Suprapubic skin (tissue), 4 donors: ENCODE results near the gene PADI4. TPM values are rescaled to one million over a fixed set of nuclear protein-coding genes. Genes with fewer than 3 reads are reported as not detected.

Source experiments
- DNase-seq, 2 donors: peaks; one replicate each; pipeline ENCODE4 v3.0.0-alpha.2; 2019; ENCODE audit warnings: low spot score in 2 of 2
- H3K27ac ChIP-seq: fragments of 200-600 bp; sonication (generic); one replicate; pipeline ENCODE4 v1.5.1; 2019
- H3K27me3 ChIP-seq: fragments of 200-600 bp; sonication (generic); one replicate; pipeline ENCODE4 v1.5.1; 2019
- H3K36me3 ChIP-seq: fragments of 200-600 bp; sonication (generic); one replicate; pipeline ENCODE4 v1.5.1; 2019
- H3K4me1 ChIP-seq: fragments of 200-600 bp; sonication (generic); one replicate; pipeline ENCODE4 v1.5.1; 2019
- H3K4me3 ChIP-seq: fragments of 200-600 bp; sonication (generic); one replicate; pipeline ENCODE4 v1.5.1; 2019; ENCODE audit warnings: mild to moderate bottlenecking
- H3K9me3 ChIP-seq: fragments of 200-600 bp; sonication (generic); one replicate; pipeline ENCODE4 v1.5.1; 2019
- EP300 ChIP-seq: sonication (generic); formaldehyde crosslinking; IDR thresholded peaks from one replicate; pipeline ENCODE4 v1.6.1; 2017; ENCODE audit warnings: antibody characterized with exemption
- POLR2A ChIP-seq, 2 donors: fragments of 450-650 bp; IDR thresholded peaks; one replicate each; pipeline ENCODE4 v1.6.1; 2017; ENCODE audit warnings: antibody characterized with exemption in 2 of 2, mild to moderate bottlenecking in 2 of 2, moderate library complexity in 2 of 2
- POLR2AphosphoS5 ChIP-seq, 3 donors: sonication (generic); formaldehyde crosslinking; IDR thresholded peaks; one replicate each; pipeline ENCODE4 v1.6.1; 2017; ENCODE audit warnings: antibody characterized with exemption in 3 of 3
- WGBS: methylation state at CpG from one replicate; pipeline ENCODE4 v1.1.5; 2018; 5-methylcytosine and 5-hydroxymethylcytosine counted together
- total RNA-seq, 4 donors: library from RNA; depleted of rRNA; stranded (reverse); fragments of >200 nt; gene quantifications; one replicate each; pipeline ENCODE4 v1.1.0, GENCODE V29; 2016
- TF ChIP-seq, protein P1 (sequence below), 2 donors: fragments of 200-600 bp in 1 of 2; fragments of 450-650 bp in 1 of 2; sonication (generic) in 1 of 2; IDR thresholded peaks; one replicate each; pipeline ENCODE4 v1.5.1; 2016 to 2019; ENCODE audit warnings: antibody characterized with exemption in 2 of 2, mild to moderate bottlenecking in 1 of 2, moderate library complexity in 1 of 2

The PADI4 gene
- total RNA-seq, 4 donors from 2014 or later, result 0.57 to 0.81 (median 0.73) TPM; not detected in 1

DNA sequence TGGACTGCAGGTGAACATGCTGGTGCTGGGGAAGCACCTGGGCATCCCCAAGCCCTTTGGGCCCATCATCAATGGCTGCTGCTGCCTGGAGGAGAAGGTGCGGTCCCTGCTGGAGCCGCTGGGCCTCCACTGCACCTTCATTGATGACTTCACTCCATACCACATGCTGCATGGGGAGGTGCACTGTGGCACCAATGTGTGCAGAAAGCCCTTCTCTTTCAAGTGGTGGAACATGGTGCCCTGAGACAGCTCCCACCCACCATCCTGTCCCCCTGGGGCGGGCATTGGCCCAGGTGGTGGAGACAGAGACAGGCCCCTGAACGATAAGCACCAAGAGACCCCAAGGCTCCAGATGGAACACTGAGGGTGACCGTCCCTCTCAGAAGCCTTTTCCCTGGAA, 25.2 kb upstream of the PADI4 start:
- H3K27me3 ChIP-seq, result peaks cover 43% of the 10 kb centered on the region

DNA sequence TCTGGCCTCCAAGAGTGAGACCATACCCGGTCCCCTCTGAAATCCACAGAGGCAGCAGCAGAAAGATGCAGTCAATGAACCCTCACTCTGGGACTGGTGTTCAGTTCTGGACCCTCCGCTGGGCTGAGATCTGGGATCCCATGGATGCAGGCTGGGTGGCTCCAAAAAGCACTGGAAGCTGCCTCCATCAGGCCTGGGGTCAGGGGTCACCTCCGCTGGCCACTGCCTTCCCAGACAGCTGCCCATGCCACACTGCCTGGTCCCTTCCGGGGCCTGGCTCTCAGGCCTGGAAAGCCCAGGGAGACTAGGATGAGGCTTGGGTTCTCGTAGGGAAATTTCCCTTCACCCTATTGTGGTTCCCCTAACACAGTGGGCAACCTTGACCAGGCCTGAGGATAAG, 21.4 kb upstream of the PADI4 start:
- H3K9me3 ChIP-seq, result no peaks in the 10 kb centered on the region
- peaks cover 24% of the 10 kb centered on the region for H3K4me1 ChIP-seq
- H3K4me3 ChIP-seq, result no peak overlapping the region
- no peak for DNase-seq
- 100% methylated on average over 4 of the region's 5 CpGs for WGBS
- H3K27me3 ChIP-seq, result peaks cover 50% of the 10 kb centered on the region
- TF ChIP-seq, protein P1, sequence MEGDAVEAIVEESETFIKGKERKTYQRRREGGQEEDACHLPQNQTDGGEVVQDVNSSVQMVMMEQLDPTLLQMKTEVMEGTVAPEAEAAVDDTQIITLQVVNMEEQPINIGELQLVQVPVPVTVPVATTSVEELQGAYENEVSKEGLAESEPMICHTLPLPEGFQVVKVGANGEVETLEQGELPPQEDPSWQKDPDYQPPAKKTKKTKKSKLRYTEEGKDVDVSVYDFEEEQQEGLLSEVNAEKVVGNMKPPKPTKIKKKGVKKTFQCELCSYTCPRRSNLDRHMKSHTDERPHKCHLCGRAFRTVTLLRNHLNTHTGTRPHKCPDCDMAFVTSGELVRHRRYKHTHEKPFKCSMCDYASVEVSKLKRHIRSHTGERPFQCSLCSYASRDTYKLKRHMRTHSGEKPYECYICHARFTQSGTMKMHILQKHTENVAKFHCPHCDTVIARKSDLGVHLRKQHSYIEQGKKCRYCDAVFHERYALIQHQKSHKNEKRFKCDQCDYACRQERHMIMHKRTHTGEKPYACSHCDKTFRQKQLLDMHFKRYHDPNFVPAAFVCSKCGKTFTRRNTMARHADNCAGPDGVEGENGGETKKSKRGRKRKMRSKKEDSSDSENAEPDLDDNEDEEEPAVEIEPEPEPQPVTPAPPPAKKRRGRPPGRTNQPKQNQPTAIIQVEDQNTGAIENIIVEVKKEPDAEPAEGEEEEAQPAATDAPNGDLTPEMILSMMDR (IDR thresholded peaks at IDR 0.05), result no peak
- TF ChIP-seq POLR2A (IDR thresholded peaks at IDR 0.05) (no peak), EP300 (no peak), POLR2AphosphoS5 (IDR thresholded peaks at IDR 0.05) (no peak)
- no peaks in the 10 kb centered on the region for H3K36me3 ChIP-seq
- H3K27ac ChIP-seq, result no peak overlapping the region

More for the DNA sequence above, 25.2 kb upstream of the PADI4 start:
- H3K36me3 ChIP-seq, result no peaks in the 10 kb centered on the region
- peaks cover 12% of the 10 kb centered on the region for H3K4me1 ChIP-seq
- no peaks in the 10 kb centered on the region for H3K9me3 ChIP-seq
- no peak overlapping the region for H3K27ac ChIP-seq
- WGBS, result 80% methylated on average over 2 of the region's 5 CpGs
- TF ChIP-seq POLR2A (IDR thresholded peaks at IDR 0.05) (no peak), EP300 (no peak), POLR2AphosphoS5 (IDR thresholded peaks at IDR 0.05) (no peak)
- TF ChIP-seq, protein P1 (IDR thresholded peaks at IDR 0.05), result no peak
- no peak overlapping the region for H3K4me3 ChIP-seq
- no peak for DNase-seq

DNA sequence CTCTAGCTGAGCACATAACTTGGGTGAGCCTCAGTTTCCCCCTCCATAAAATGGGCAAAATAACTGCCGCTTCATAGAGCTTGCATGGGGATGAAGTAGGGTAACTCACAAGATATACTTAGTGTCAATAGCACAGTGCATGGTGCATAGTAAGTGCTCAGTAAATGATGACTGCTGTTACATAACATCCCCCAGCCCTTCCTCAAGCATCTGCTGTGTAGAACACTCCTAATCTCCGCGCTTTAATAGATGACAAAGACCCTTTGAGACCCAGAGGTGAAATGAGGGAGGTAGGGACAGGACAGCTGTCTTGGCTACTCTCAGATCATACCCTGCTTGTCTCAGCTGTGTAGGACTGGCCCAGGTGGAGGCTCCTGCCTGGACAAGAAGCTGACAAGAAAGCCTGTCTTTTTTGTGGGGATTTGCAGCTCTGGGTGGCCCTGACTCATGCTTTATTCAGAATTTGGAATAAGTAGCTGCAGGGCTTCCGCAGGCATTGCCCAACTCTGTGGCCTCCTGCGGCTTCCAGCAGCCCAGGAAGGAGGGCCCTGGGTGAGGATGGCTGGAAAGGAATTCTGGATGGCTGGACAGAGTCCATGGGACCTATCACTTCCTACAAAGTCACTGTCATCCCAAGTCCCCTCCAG, 20.7 kb upstream of the PADI4 start:
- 73% methylated on average over 3 of the region's 5 CpGs for WGBS

DNA sequence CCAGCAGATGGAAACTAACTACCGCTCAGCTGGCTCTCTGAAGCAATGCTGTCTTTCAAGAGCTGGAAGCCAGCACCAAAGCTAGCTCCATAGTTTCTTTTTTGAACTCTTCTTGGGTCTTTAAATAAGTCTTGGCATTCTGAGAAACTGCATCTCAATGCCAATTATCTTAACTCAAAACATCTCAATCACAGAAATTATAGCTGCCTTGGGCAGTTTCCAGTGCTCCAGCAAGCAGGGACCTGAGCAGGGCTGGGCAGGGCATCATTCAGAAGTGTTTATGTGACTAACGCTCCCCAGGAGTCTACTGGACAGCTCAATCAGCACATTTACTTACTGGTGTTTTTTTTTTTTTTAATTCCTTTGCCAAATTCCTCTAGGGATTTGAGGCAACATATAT, 18.3 kb upstream of the PADI4 start:
- no peak for DNase-seq
- H3K27me3 ChIP-seq, result peaks cover 54% of the 10 kb centered on the region
- WGBS, result 14% methylated on average over 2 of the region's 2 CpGs
- TF ChIP-seq, protein P1 (IDR thresholded peaks at IDR 0.05), result no peak
- TF ChIP-seq POLR2AphosphoS5 (IDR thresholded peaks at IDR 0.05) (no peak), EP300 (no peak), POLR2A (IDR thresholded peaks at IDR 0.05) (no peak)
- no peaks in the 10 kb centered on the region for H3K9me3 ChIP-seq
- peaks cover 27% of the 10 kb centered on the region for H3K4me1 ChIP-seq
- H3K4me3 ChIP-seq, result no peak overlapping the region
- no peaks in the 10 kb centered on the region for H3K36me3 ChIP-seq
- peak overlapping the region; percentile 44 for H3K27ac ChIP-seq

More for the DNA sequence above, 20.7 kb upstream of the PADI4 start:
- Histone ChIP-seq H3K27me3 (peaks cover 55% of the 10 kb centered on the region), H3K4me3 (no peak overlapping the region), H3K36me3 (no peaks in the 10 kb centered on the region), H3K9me3 (no peaks in the 10 kb centered on the region), H3K4me1 (peaks cover 23% of the 10 kb centered on the region), H3K27ac (no peak overlapping the region)
- TF ChIP-seq, protein P1 (IDR thresholded peaks at IDR 0.05), result no peak
- TF ChIP-seq EP300, result no peak
- no peak for DNase-seq

DNA sequence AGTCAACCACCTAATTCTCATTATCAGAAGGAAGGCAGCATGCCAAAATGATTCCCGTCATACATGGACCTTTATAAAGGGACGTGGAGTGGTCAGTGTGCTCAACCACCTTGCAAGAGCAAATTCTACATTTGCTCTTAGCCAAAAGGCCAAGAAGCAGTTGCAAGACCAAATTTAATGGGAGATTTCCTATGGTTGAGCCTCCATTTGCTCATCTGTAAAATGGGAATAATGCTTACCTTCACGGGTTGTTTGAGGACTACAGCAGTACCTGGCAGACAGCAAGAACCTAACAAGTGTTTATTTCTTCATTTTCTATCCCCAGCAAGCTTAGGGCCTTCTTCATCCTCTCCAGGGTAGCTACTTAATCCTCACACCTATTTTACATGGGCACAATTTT, 17.4 kb upstream of the PADI4 start:
- H3K27me3 ChIP-seq, result peaks cover 53% of the 10 kb centered on the region

More for the DNA sequence above, 17.4 kb upstream of the PADI4 start:
- WGBS, result 83% methylated on average over 3 of the region's 3 CpGs
- Histone ChIP-seq H3K36me3 (no peaks in the 10 kb centered on the region), H3K4me3 (no peak overlapping the region), H3K9me3 (no peaks in the 10 kb centered on the region), H3K27ac (no peak overlapping the region), H3K4me1 (peaks cover 30% of the 10 kb centered on the region)
- no peak for DNase-seq
- TF ChIP-seq EP300 (no peak), POLR2A (IDR thresholded peaks at IDR 0.05) (no peak), POLR2AphosphoS5 (IDR thresholded peaks at IDR 0.05) (no peak)
- TF ChIP-seq, protein P1 (IDR thresholded peaks at IDR 0.05), result no peak
